Posterior cingulate gyrus (tissue), 11 donors: ENCODE data around the gene ZNRF1.

Experiments used
- DNase-seq, 10 donors: peaks; one replicate each; pipeline versions ENCODE4 v3.0.0 to v3.0.0-alpha.2; 2020 to 2021; ENCODE audit warnings: mixed read lengths in 3 of 10
- intact Hi-C: fragments of 100-400 bp; cut with DNase I; formaldehyde crosslinking; loops from one replicate; pipeline ENCODE4 v1.15.1; 2023

The ZNRF1 gene

DNA sequence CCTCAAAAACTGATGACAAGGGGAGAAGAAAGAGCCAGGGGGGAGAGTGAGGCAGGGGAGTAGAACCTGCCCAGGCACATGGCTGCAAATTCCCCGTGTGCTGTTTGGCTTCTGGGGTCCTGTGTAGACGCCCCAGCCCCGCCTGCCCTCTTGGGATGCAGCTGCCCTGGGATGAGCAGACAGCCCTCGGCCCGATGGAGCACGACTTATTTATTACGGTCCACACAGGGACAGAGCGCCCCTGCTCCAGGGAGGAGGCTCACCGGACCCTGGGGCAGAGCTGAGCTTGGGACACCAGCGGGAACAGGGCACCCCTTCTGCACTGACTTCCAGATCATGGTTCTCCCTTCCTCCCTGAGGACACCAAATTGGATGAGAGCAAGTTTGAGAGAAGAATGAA is 108.7 kb downstream of the ZNRF1 start:
- DNase-seq: peak in 1 of 10 donors; percentile 78
- intact Hi-C loops: no loop called here

DNA sequence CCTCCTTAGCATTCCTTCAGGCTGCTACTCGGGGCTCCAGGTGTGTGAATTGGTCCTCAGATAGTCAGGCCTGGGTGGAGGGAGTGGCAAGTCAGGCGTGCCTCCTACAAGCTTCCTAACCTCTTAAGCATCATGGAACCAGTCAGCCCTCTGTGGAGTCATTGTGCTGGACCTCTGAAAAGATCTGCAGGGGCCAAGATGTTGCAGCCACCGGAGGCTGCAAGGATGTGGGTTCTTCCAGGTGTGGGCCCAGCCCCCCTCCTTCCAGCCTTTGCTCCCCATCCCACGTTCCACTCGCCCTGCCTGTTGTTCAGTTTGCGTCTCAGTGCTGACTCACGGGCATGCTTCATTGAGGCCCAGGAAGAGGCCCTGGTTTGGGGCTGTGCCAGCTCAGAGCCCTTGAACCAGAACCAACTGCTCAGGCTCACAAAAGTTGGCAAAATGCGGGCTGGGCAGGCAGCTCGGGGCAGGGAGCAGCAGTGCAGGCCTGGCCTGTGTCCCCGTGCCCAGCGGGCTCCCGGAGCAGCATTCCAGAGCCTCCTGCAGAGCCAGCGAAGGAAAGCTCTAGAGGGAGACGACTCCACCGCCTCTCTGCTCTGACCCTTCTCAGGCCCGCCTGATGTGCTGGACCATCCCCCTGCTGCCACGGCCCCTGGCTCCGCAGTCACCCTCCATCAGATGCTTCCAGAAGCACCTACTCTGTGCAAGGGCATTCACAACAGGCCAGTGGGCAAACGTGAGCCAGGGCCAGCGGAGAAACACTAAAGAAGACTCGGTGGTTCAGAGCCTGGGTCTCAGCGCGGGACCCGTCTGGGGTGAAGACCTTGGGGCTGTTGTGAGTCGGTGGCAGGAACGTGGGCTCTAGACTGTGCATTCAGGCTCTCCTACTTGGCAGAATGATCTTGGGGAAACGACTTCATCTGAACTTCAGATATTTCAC is 110.2 kb downstream of the ZNRF1 start:
- intact Hi-C loops: no loop called here

DNA sequence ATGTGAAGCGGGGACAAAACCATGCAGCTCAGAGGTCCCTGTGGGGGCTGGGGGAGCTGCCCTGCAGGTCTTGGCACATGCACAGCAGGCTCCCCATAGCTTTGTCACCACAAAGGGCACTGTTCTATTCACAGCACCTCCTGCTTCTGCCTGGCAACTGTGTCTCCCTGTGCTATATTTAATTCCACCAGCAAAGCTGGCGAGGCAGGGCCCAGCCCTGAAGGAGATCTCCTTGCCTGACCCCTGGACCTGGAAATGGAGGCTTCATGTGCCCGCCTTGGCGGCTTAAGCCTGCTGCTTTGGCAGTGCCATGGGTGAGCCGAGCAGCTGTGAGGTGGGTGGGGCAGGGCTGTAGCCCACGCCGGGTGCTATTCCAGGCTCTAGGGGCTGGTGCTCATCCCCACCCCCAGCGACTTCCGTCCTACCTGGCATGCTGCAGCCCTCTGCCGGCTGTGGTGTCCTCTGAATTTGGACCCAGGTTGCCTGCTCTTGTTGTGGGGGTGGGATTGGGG is 111.0 kb downstream of the ZNRF1 start:
- intact Hi-C loops: no loop called here
- peak in 6 of 10 donors; percentile 44 to 91 (median 53) for DNase-seq

More for the DNA sequence above, 110.2 kb downstream of the ZNRF1 start:
- peak; percentile 54 to 96 (median 76) for DNase-seq

DNA sequence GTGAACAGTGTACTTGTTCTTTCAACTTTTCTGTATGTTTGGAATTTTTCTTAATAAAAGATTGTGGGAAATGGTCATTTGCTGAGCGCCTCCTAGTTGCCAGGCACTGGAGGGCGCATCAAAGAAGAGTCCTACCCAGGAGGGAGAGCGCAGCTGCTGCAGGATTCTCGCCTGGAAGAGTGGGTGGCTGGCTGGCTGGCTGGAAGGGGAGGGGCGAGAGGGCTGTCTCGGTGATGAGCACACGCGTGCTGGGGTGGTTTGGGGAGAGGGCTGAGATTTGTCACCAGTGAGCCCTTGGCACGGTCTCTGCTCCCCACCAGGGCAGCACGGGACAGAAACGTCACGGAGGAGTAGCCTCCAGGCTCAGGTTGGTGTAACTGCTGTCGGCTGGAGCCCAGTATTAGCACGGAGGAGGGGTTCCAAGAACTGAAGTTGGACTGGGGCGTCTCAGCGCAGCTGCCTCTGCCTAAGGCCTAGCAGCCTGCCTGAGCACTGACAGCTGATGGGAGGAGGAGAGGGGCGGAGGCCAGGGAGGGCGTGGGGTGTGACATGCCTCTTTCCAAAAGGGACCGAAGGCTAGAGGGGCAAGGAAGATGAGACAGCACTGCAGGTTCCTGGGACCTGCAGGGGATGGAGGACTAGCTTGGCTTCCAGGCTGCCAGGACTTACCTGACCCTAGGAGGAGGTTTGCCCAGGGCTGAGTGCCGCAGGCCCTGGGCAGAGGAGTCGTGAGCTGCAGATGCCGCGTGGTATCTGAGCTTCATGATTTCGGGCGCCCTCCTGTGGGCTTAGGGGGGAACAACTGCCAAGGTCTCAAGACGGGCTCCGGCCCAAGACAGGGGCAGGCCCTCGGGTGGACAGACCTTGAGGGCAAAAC is 112.1 kb downstream of the ZNRF1 start:
- intact Hi-C loops: loop anchor here (1.0 kb wide), 1 partner anchor 113 kb away; no protein-coding TSS in a partner anchor
- DNase-seq: peak; percentile 80 to 98 (median 91)

DNA sequence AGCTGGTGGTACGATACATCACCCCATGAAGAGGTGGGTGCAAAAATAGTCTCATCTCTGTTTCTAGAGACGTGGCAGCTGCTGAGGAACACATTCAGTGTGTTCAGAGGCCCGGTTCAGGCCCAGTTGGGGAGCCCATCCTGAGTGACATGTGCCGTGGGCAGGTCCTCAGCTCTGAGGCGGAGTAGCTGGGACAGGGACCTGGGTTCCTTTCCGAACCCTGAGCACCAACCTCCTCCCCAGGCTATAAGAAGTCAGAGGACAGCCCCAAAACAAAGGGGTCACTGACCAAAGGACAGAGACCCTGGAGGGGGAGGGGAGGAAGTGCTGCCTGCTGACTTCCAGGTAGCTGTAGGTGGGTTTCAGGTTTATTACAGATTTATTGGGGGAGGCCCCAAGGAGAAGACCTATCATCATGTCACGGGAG is 112.7 kb downstream of the ZNRF1 start:
- no peak for DNase-seq
- intact Hi-C loops: loop anchor here (1.0 kb wide), 1 partner anchor 113 kb away; no protein-coding TSS in a partner anchor

DNA sequence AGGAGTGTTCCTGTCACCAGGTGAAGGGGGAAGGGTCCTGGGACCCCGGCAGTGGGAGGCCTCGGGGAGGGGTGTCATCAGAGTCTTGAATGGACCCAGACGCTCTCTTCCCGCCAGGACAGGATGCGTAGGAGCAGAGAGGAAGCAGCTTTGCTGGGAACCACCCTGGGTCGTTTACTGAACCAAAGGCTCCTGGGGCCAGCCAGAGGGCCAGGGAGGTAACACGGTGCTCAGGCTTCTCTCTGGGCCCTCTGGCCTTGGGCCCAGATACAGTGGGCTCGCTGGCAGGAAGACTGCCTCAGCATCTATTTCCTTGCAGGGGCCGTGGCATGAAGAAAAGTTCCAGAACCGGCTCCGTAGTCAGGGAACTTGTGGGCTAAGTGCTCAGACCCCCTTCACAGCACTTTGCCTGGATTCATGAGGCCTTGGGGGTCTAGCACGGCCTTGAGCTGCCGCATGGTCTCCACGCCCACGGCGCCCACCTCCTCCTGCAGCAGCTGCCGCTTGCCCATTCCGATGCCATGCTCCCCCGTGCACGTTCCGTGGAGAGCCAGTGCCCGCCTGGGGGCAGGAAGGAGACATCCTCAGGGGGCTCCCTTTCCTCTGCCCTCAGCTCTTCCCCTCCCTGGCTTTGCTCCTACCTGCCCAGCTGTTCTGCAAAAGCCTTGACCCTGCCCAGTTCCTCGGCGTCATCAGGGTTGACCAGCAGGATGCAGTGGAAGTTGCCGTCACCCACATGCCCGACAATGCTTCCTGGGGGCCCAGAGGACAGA is 113.3 kb downstream of the ZNRF1 start:
- intact Hi-C loops: loop anchor here (1.0 kb wide), 1 partner anchor 114 kb away; no protein-coding TSS in a partner anchor
- DNase-seq: peak in 1 of 10 donors; percentile 75

DNA sequence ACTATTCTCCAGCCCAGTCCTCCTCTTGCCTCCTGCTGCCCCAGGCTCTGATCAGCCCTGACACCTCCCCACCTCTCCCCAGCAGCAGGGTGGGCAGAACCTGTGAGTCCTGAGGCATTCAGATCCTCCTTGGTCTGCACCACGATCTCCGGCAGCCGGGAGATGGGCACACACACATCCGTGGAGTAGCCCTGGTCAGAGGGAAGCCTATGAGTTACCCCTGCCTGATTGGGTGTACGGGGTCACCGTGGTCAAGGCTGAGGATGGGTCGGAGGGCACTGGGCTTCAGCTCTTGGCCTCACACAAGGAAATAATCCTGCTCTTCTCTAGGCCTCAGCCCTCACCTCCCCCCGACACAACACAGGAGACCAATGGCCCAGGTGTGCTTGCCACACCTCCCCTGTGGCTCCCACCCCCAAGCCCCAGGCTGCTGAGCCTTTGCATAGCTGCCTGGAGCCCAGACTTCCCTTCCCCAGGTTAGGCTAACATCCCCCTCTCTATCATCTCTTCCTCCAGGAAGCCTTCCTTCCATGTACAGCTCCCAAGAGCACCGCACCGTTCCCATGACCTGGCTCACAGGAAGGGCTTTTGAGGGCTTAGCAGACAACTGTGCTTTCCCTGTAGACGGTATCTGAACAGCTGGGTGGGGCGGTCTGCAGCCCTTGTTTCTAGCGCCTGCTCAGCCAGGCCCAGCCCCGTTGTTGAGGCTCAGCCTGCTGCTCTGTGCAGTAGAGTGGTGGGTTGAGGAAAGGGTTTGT is 114.1 kb downstream of the ZNRF1 start:
- peak in 1 of 10 donors; percentile 83 for DNase-seq
- intact Hi-C loops: no loop called here

DNA sequence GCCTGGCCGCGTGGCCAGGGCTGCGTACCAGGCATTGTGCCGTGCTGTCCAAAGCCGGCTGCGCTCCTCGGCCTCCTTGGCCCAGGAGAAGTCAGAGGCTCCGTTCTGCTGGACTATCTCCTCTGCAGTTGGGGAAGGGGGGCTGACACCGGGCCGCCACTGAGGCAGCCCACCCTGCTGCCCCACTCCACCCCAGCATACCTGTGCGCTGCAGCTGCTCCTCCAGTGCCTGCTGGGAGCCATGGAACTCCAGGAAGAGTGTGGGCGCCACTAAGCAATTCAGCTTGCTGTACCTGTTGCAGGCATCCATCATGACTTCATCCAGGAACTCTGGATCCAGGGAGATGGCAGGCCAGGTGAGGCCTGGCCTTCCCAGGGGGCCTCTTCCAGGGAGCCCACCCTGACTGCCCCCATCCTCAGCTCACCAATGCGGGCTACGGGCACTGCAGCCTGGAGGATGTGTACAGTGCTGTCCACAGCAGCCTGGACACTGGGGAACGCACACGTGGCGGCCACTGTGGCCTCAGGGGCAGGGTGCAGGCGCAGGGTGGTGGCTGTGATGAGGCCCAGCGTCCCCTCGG is 114.8 kb downstream of the ZNRF1 start:
- peak in 1 of 10 donors; percentile 79 for DNase-seq
- intact Hi-C loops: no loop called here

DNA sequence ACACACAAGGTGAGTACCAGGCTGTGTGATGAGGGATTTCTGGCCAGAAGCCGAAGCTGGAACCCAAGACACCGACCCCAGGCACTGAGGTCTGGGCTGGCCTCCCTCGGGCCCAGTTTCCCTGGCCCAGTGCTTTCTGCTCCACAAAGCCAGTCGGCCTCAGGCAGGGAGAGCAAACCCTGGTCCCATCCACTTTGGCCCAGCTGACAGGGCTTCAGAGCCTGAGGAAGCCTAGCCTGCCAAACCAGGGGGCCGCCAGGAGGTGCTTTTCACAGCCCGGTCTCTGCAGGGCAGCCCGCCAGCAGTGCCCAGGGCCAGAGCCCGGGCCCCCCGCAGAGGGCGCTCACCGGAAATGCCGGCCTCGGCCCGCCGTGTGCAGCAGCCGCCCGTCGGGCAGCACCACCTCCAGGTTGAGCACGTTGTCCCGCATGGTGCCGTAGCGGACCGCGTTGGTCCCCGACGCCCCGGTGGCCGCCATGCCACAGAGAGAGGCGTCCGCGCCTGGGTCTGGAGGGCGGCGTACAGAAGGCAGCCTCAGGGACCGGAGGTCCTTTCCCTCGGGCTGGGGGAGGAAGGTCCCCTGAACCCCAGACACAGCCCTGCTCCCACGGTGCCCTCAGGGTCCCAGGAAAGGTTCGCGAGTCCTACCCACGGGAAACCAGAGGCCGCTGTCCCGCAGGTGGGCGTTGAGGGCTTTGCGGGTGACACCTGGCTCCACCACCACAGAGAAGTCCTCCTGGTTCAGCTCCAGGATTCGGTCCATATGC is 115.5 kb downstream of the ZNRF1 start:
- intact Hi-C loops: no loop called here
- peak in 1 of 10 donors; percentile 83 for DNase-seq

DNA sequence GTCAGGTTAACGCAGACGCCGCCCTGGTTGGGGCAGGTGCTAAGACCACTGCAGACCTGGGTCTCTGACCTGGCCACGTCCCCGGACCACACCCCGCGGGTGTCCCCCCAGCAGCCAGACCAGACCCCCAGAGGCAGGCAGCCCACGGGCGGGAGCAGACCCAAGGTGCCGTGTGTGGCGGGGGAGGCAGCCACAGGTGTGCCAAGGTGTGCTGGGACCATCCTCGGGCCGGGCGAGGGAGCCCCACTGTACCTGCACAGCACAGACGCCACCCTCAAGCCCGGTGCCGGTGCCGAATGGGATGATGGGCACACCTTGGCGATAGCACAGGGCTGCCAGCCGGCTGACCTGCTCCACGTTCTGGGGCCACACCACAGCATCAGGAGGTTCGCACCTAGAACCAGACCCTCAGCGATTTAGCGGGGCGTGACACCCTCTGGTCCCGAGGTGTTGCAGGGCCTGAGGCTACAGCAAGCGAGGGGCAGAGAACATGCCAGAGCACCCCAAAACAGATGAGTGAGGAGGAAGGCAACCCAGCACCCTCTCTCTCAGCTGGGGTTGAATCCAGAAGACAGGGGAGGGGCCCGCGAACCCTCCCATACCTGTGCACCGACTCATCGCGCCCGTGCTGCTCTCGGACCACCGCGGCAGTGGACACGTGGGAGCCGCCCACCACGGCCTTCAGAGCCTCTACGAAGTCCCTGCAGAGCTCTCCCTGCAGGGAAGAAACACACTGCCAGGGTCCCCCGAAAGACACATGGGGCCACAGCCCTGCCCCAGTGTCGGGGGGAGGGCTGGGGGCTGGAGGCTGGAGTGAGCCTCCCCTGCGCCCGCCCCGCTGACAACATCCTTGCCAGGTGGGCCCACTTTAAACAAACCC is 116.4 kb downstream of the ZNRF1 start:
- intact Hi-C loops: no loop called here
- DNase-seq: peak in 1 of 10 donors; percentile 84

DNA sequence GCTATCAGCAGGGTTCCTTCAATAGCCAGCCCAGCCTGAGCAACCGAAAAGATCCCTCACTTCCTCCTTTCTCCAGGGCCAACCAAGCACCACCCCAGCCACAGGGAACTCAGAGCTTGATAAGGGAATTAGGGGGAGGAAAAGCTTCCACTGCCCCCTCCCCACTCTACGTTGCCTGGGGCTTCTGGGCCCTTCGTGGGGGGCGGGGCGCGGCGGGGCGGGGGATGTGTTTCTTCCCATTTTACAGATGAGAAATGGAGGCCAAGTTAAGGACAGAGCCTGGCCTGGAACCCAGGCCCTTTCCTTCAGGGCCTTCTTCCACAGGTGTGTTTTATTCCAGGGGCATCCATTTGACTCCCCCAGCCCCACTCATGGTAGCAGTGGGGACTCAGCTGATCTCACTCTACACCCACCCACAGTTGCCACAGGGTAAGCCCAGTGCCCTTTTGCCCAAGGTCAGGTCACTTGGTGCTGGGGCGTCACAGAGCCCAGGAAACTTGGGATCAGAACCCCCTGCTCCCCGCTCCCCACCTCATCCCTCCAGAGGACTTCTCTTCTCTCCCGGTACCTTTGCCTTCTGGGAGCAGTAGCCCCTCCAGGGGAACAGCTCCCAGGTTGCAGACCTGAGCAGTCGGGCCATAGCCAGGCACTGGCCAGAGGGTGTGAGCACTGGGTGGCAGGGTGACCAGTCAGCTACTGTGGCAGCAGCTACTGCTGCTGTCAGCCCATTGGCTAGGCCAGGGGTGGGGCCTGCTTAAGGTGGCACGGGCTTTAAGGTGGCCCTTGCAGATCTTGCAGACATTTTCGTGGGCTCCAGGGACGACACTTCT is 117.5 kb downstream of the ZNRF1 start, which contains the start of gene LDHD:
Gene LDHD (minus strand): TSS at position 700 of the 830 bp plus-strand sequence. CDS start 60 bp downstream, at position 640.
- DNase-seq: peak; percentile 87 to 99 (median 93)
- intact Hi-C loops: no loop called here

DNA sequence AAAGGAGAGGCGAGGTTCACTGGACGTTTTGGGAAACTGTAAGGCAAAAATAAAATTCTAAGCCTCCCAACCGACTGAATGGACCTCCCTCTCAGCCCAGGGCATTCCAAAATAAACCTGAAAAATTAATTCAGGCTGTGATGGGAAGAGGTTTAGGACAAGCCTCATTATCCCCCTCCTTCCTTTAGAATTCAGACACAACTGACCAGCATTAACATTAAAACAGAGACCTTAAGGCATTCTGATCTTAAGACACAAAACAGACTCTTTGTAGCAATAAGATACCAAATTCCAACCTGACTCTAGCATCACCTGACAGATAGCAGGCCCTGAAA is 118.1 kb downstream of the ZNRF1 start:
- DNase-seq: no peak
- intact Hi-C loops: no loop called here

DNA sequence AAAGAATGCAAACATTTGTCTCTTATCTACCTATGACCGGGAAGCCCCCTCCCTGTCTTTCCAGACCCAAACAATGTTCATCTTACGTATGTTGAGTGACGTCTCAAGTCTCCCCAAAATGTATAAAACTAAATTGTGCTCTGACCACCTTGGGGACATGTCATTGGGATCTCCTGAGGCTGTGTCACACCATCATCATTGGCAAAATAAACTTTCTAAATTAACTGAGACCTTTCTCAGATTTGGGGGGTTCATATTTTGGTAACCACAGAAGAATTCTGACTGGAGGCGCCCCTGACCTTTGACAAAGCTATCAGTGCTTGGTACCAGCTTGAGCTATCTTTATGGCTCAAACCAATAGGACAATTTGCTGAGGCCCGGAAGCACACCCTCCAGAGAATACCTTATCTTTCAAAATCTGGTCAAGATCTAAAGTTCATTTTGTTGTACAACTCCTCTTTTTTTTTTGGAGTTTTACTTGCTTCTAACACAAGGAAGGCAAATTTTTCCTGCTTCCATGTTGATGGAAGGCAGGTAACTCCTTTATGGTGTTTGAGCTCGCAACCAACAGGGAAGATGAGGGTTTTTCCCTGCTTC is 120.2 kb downstream of the ZNRF1 start:
- intact Hi-C loops: no loop called here
- DNase-seq: no peak

DNA sequence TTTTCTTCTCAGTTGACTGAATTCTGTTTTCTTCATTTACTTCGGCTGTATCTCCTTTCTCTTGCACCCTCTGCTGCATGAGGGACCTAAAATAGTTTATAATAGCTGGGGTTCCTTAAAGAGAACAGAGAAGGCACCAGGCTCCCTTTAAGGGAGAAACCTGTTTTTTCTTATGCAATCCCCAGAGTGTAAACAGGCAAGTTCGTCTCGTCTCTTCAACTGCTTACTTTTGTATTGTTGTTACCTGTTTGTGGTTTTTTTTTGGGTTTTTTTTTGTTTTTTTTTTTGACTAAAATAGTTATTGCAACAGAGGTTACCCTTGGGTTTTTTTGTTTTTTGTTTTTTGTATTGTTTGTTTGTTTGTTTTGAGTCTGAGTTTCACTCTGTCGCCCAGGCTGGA is 121.4 kb downstream of the ZNRF1 start:
- intact Hi-C loops: no loop called here

DNA sequence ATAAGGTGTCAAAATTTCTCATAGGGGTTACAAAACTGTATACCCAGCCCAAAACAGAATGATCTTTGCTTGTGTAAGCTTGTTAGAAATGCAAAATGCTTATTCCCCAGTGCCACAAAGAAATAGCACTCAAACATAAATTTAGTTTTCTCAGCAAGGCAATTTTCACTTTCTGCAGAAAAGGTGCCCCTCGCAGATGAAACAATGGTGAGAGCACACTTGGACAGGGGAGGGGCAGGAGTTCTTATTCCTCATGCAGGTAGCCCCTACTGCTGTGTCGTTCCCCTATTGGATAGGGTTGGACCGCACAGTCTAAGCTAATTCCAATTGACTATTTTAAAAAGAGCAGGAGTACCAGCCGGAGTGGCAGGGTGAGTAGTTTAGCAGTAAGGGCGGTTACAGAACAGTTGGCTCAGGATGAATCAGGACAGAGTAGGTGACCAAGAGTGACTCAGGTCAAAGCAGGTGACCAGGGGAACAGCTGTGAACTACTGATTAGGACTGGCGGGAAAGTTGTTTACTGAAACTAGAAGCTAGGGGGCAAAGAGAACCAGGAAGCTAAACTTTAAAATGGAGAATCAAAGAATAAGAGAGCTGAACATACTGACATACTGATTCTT is 123.2 kb downstream of the ZNRF1 start:
- intact Hi-C loops: no loop called here

More for the DNA sequence above, 121.4 kb downstream of the ZNRF1 start:
- DNase-seq: no peak

More for the DNA sequence above, 123.2 kb downstream of the ZNRF1 start:
- no peak for DNase-seq
